ENCODE results near the gene GRM8. TPM values are rescaled to one million over a fixed set of nuclear protein-coding genes. Genes with fewer than 3 reads are reported as not detected.

The GRM8 gene
- total RNA-seq, 1 experiment from 2014 or later = 0.40 TPM

- no peak for DNase-seq
- BruUV-seq (replicated peaks) = no TSS peak
- no peaks in the 10 kb centered on the region for H3K27me3 Mint-ChIP-seq (ENCODE audit: unreplicated experiment)
- no peaks in the 10 kb centered on the region for H3K36me3 Mint-ChIP-seq (ENCODE audit: insufficient read depth, unreplicated experiment)
- H3K9me3 Mint-ChIP-seq (ENCODE audit: low read depth, unreplicated experiment) = peaks cover 4% of the 10 kb centered on the region
- H3K4me3 Mint-ChIP-seq (ENCODE audit: low read depth, unreplicated experiment) = no peak overlapping the region
- intact Hi-C loops (cut with micrococcal nuclease; ENCODE audit: unreplicated experiment) = no loop called here
- CTCF ChIA-PET = no interaction called here
- TF ChIP-seq CTCF (IDR thresholded peaks at IDR 0.05; ENCODE audit: unreplicated experiment) = no peak
- H3K4me1 Mint-ChIP-seq (ENCODE audit: low read depth, unreplicated experiment) = peaks cover 8% of the 10 kb centered on the region
- H3K27ac Mint-ChIP-seq (ENCODE audit: unreplicated experiment) = no peak overlapping the region
These were observed 757.0 kb downstream of the GRM8 start for GRCh38 chr7:126495733-126496132.

- no peak for DNase-seq
- H3K27ac Mint-ChIP-seq (ENCODE audit: unreplicated experiment) = no peak overlapping the region
- CTCF ChIA-PET = no interaction called here
- no TSS peak for BruUV-seq (replicated peaks)
- peaks cover 8% of the 10 kb centered on the region for H3K4me1 Mint-ChIP-seq (ENCODE audit: low read depth, unreplicated experiment)
- H3K4me3 Mint-ChIP-seq (ENCODE audit: low read depth, unreplicated experiment) = no peak overlapping the region
- intact Hi-C loops (cut with micrococcal nuclease; ENCODE audit: unreplicated experiment) = no loop called here
- no peak for TF ChIP-seq CTCF (IDR thresholded peaks at IDR 0.05; ENCODE audit: unreplicated experiment)
- H3K27me3 Mint-ChIP-seq (ENCODE audit: unreplicated experiment) = no peaks in the 10 kb centered on the region
- H3K36me3 Mint-ChIP-seq (ENCODE audit: insufficient read depth, unreplicated experiment) = no peaks in the 10 kb centered on the region
- H3K9me3 Mint-ChIP-seq (ENCODE audit: low read depth, unreplicated experiment) = peaks cover 4% of the 10 kb centered on the region
These were observed 757.7 kb downstream of the GRM8 start for GRCh38 chr7:126495001-126495400.

- peaks cover 8% of the 10 kb centered on the region for H3K4me1 Mint-ChIP-seq (ENCODE audit: low read depth, unreplicated experiment)
- H3K36me3 Mint-ChIP-seq (ENCODE audit: insufficient read depth, unreplicated experiment) = no peaks in the 10 kb centered on the region
- no TSS peak for BruUV-seq (replicated peaks)
- no peaks in the 10 kb centered on the region for H3K27me3 Mint-ChIP-seq (ENCODE audit: unreplicated experiment)
- H3K27ac Mint-ChIP-seq (ENCODE audit: unreplicated experiment) = no peak overlapping the region
- DNase-seq = no peak
- H3K9me3 Mint-ChIP-seq (ENCODE audit: low read depth, unreplicated experiment) = peaks cover 4% of the 10 kb centered on the region
- no peak overlapping the region for H3K4me3 Mint-ChIP-seq (ENCODE audit: low read depth, unreplicated experiment)
- CTCF ChIA-PET = no interaction called here
- no peak for TF ChIP-seq CTCF (IDR thresholded peaks at IDR 0.05; ENCODE audit: unreplicated experiment)
- intact Hi-C loops (cut with micrococcal nuclease; ENCODE audit: unreplicated experiment) = no loop called here
These were observed 758.9 kb downstream of the GRM8 start for GRCh38 chr7:126493801-126494200.

GRCh38 chr7:126489874-126490273 is 762.9 kb downstream of the GRM8 start:
- CTCF ChIA-PET = no interaction called here
- intact Hi-C loops (cut with micrococcal nuclease; ENCODE audit: unreplicated experiment) = no loop called here
- Mint-ChIP-seq H3K9me3 (ENCODE audit: low read depth, unreplicated experiment) (peaks cover 3% of the 10 kb centered on the region), H3K4me1 (ENCODE audit: low read depth, unreplicated experiment) (no peaks in the 10 kb centered on the region), H3K4me3 (ENCODE audit: low read depth, unreplicated experiment) (no peak overlapping the region), H3K36me3 (ENCODE audit: insufficient read depth, unreplicated experiment) (no peaks in the 10 kb centered on the region), H3K27ac (ENCODE audit: unreplicated experiment) (no peak overlapping the region), H3K27me3 (ENCODE audit: unreplicated experiment) (no peaks in the 10 kb centered on the region)
- TF ChIP-seq CTCF (IDR thresholded peaks at IDR 0.05; ENCODE audit: unreplicated experiment) = no peak
- DNase-seq = no peak
- no TSS peak for BruUV-seq (replicated peaks)
